ENCODE results near the gene TCIRG1. TPM values are rescaled to one million over a fixed set of nuclear protein-coding genes. Genes with fewer than 3 reads are reported as not detected.

Gene TCIRG1
- total and polyA plus RNA-seq, 2 of the 13 experiments (the other 11 are each of a cell fraction or from before 2014, with no cell fraction given) = 48.0 to 69.6 TPM

GRCh38 chr11:68030318-68031143, 8.3 kb upstream of the TCIRG1 start, which contains the start of gene NDUFS8 (continued):
- TF ChIP-seq FUBP1 (CRISPR knock-in tag; IDR thresholded peaks at IDR 0.05; ENCODE audit: borderline replicate concordance) (no peak), RBFOX2 (IDR thresholded peaks at IDR 0.05; ENCODE audit: low read depth, low read length) (peak; percentile 94), ZC3H13 (CRISPR knock-in tag; IDR thresholded peaks at IDR 0.05) (no peak), MAFG (CRISPR knock-in tag; IDR thresholded peaks at IDR 0.05) (no peak), SMAD3 (CRISPR knock-in tag; IDR thresholded peaks at IDR 0.05) (no peak), SIX4 (CRISPR knock-in tag; IDR thresholded peaks at IDR 0.05) (peak; percentile 38; the same call in 1 of the 2 replicates), GLMP (CRISPR knock-in tag; IDR thresholded peaks at IDR 0.05; ENCODE audit: borderline replicate concordance) (no peak), MLXIP (CRISPR knock-in tag; IDR thresholded peaks at IDR 0.05; ENCODE audit: borderline replicate concordance) (no peak), BATF2 (CRISPR knock-in tag; IDR thresholded peaks at IDR 0.05) (no peak), ZNF362 (CRISPR knock-in tag; IDR thresholded peaks at IDR 0.05; ENCODE audit: borderline replicate concordance) (no peak), ZNF253 (CRISPR knock-in tag; IDR thresholded peaks at IDR 0.05; ENCODE audit: borderline replicate concordance) (no peak), SSRP1 (CRISPR knock-in tag; IDR thresholded peaks at IDR 0.05) (no peak), ZNF878 (CRISPR knock-in tag; IDR thresholded peaks at IDR 0.05) (no peak), ZNF564 (CRISPR knock-in tag; IDR thresholded peaks at IDR 0.05) (no peak), ESRRA (CRISPR knock-in tag; IDR thresholded peaks at IDR 0.05; ENCODE audit: low read depth) (peak; percentile 79), ZNF296 (CRISPR knock-in tag; conservative IDR thresholded peaks at IDR 0.05) (no peak), ISL2 (CRISPR knock-in tag; IDR thresholded peaks at IDR 0.05) (no peak), ZBTB38 (CRISPR knock-in tag; IDR thresholded peaks at IDR 0.05) (peak; percentile 12; the same call in 1 of the 2 replicates), PBX2 (CRISPR knock-in tag; IDR thresholded peaks at IDR 0.05) (no peak)

All from HepG2 (cell line).